ENCODE data around the gene PCDH12.

Gene PCDH12

GRCh38 chr5:141966275-141966962, 8.4 kb upstream of the PCDH12 start:
- DNase-seq, result no peak

- DNase-seq, result no peak
These were observed 7.1 kb upstream of the PCDH12 start for GRCh38 chr5:141965071-141965470.

GRCh38 chr5:141963701-141964100, 5.7 kb upstream of the PCDH12 start:
- no peak for DNase-seq

- DNase-seq, result no peak
These were observed 3.5 kb upstream of the PCDH12 start for GRCh38 chr5:141961466-141961865.

DNA sequence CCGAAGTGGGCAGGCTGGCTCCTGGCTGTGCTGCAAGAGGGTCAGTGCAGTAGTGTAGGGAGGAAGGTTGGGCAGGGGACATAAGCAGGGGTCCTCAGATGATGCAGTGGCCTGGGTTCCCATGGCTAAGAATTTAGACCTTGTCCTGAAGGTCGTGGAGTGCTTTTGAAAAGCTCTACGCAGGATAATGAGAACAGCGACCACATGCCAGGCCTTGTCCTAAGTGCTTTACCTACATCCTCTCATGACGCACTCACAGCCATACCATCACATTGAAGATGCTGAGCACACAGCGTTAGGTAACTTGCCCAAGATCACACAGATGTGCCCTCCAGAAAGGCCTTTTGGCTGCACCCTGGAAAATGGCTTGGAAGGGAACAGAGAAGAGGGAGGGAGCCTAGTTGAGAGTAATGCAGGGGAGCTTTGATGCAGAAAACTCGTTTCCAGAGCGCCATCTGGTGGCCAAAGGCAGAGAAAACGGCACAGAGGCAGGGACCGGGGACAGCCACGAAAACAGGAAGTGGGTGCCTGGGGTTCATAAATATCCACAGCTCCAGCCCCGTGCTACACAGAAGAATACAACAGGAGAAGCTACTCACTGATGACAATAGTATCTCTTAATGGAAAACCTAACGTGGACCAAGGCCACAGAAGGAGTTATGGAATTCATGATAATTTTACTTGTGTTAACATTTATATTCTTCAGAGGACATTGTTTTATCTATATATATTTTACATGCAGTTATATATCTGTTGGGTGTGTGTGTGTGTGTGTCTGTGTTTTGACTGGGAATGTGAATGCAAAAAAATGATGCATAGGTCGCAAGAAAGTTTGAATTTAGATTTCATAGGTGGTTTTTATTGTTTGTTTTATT, 2.7 kb upstream of the PCDH12 start:
- DNase-seq, result peak; percentile 12

DNA sequence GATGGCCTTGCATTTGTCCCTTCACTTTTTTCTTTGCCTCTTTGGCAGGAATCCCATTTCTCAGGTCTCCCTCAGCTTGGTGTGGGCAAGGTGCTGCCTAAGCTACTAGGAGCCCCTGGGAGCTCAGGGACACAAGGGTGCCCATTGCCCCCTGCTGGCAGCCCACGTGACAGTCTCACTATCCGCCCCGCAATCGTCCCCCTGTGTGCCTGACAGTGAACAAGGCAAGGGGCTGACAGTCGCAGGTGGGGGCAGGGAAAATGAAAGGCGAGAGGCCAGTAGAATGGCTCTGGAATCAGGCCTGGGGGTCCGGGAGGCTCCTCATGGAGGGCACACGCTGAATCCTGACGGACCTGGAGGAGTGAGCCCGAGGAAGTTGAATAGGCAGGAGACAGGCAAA, 2.0 kb upstream of the PCDH12 start:
- no peak for DNase-seq

GRCh38 chr5:141958546-141959172, 657 bp upstream of the PCDH12 start:
- DNase-seq, result no peak

DNA sequence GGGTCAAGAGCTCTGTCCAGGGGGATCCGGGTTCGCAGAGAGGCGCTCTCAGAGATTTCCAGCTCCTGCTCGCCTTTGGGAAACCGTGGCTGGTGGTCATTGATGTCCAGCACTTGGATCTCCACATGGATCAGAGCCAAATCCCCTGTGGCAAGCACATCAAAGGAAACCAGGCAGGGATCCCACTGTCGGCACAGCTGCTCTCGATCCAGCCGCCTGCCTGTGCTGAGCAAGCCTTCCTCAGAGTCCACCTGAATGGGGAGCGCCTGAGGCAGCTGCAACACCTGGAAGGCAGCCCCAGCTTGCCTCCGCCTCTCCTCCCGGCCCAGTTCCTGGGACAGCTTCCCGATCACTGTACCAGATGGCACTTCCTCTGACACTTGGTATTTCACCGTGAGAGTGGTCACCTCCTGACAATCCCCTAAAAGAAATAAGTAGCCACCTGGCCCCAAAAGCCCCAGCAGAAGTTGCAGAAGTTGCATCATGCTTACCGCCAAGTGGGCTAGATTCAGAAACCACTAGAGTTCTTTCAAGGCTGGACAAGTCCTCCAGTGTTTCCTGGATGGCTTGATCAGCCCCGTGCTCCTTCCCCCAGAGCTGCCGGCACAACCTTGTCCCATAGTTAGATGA, 520 bp downstream of the PCDH12 start:
- no peak for DNase-seq

DNA sequence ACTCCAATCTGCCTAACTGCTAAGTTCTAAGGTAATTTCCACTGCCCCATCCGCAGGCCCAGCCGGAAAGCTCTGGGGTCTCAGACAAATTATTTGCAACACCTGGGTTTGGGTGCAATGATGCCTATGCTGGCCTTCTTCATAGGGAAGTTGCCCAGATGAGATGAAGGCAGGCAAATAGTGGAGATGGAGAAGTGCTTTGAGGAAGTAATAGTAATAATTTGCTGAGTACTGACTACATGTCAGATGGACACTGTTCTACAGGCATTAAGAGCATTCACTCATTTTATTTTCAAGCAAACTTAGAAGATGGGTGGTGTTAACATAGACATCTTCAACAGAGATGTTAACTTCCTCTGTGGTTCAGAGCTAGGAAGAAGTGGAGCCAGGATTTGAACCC, 3.8 kb downstream of the PCDH12 start:
- no peak for DNase-seq

DNA sequence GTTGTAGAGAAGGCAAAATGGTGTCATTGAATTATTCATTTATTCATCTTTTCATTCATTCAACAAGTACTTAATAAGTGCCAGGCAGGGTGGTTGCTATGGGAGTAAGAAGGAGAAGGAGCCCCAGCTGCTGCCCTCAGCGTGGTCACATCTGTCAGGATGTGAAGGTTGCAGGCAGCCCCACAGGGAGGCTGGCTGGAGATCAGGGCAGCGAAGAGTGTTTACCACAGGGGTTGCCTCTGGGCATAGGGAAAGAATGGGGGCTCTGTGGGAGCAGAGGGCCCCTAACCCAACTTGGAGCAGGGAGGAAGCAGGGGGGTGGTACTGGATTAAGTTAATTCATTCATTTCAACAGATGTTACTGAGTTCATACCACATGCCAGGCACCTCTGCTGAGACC, 6.0 kb downstream of the PCDH12 start:
- DNase-seq, result no peak

- no peak for DNase-seq
These were observed 6.6 kb downstream of the PCDH12 start for GRCh38 chr5:141951332-141951781.

GRCh38 chr5:141950207-141951005, 7.6 kb downstream of the PCDH12 start:
- DNase-seq, result no peak

- no peak for DNase-seq
These were observed 8.5 kb downstream of the PCDH12 start for GRCh38 chr5:141949511-141949910.

DNA sequence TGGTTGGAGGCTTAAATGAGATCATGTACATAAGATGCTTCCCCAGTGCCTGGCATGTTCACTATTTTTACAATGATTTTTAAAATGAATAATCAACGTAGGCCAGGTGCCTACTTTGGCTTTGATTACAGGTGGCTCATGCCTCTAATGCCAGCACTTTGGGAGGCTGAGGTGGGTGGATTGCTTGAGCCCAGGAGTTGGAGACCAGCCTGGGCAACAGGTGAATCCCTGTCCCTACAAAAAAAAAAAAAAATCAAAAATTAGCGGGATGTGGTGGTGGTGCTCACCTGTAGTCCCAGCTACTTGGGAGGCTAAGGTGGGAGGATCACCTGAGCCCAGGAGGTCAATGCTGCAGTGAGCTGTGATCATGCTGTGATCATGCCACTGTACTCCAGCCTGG, 9.2 kb downstream of the PCDH12 start:
- no peak for DNase-seq

- DNase-seq, result no peak
These were observed 10.7 kb downstream of the PCDH12 start for GRCh38 chr5:141947316-141947715.

DNA sequence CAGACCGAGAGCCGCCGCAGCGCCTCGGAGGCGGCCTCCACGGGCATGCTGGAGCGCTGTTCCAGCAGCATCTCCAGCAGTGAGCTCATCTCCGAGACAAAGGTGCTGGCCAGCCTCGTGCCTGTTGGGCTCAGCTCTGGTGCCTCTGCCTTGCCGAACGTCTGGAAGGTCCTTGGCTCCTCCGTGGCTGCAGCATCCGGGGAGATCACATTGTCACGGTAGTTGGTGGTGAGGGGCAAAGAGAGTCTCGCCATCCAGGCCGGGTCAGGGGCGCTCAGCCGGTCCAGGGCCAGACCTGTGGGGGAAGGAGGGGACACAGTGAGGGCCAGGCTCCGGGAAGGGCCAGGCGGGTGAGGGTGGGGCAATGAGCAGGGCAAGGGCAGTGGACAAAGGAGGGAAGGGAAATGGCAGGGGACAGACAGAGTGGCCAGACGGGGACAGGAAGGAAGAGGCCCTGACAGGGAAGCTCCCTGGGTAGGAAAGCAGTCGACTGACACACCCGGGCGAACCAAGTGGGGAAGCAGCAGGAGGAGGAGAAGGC, 12.4 kb downstream of the PCDH12 start:
- DNase-seq, result no peak

DNA sequence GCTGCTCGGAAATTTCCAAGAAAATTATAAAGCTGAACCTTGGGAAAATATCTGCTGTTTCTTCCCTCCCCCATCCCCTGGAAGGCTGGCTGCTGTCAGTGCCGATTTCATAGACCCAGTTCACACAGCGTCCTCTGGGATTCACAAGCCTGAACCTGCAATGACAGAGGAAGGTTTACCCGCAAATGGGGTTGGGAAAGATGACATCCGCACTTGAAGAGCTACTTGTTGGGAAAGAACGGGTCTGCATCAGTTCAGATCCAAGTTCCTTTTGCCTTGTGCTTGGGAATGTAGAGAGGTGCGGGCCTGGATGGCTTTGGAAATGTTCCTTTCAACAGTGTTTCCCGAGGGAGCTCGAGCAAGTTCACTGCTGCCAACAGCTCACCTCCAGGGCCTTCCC, 13.9 kb downstream of the PCDH12 start:
- DNase-seq, result no peak

GRCh38 chr5:141942185-141942857, 15.7 kb downstream of the PCDH12 start:
- DNase-seq, result no peak

DNA sequence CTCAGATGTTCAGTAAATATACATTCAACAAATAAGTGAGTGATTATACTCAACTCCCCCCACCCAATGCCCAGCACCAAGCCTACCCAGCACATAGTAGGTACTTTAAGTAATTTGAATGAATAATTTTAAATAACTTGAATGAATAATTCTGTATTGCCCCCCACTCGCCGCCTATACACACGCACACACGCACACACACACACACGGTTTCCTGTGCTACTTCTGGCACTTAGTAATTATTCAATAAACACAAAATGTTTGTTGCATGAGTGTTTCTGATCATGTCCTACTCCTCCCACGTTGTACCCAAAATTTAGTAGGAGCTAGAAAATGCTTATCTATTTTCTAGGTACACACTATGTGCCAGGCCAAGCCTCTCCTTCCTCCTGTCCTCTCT, 16.2 kb downstream of the PCDH12 start:
- DNase-seq, result no peak

GRCh38 chr5:141941307-141941706, 16.7 kb downstream of the PCDH12 start:
- DNase-seq, result no peak

DNA sequence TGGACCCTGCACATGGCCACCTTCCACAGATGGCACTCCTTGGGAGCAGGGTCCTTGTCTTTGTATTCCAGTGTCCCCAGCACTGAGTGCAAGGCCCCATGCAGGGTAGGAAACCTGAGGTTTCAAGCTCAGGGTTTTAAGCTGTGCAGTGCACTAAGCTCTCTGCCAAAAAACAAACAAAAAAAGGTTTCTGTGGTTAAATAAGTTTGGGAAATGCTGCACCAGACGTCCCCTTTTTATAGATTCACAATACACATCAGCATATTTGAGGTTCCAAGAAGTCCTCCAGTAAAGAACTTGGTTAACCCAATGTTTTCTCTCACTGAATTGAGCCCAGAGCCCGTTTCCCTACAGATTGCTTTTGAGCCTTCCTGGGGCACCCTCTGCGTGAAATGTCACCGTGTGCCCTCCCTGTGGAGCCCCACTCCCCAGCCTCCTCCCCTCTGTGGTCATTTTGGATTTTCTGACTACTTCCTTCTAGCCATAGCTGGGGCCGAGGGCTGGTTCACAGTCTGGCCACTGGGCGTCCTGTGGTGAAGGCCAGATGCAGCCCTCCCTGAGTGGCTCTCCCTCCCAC, 17.2 kb downstream of the PCDH12 start:
- DNase-seq, result no peak
